Epithelial cell of proximal tubule (primary cell): ENCODE results near the gene PHLDB1. TPM values are rescaled to one million over a fixed set of nuclear protein-coding genes. Genes with fewer than 3 reads are reported as not detected.

ENCODE experiments used
- DNase-seq: peaks from one replicate; pipeline ENCODE4 v3.0.0-alpha.2; 2011; ENCODE audit warnings: low read depth
- H3K4me3 ChIP-seq: 2 replicates; pipeline ENCODE4 v1.5.1; 2011; ENCODE audit warnings: low read depth, mild to moderate bottlenecking, low read length
- total RNA-seq: library from RNA; depleted of rRNA; stranded (reverse); fragments of >200 nt; gene quantifications from 2 replicates; pipeline ENCODE4 v1.2.3, GENCODE V29; 2015
- TF ChIP-seq, protein P1 (sequence below): conservative IDR thresholded peaks from 2 replicates; pipeline ENCODE4 v1.5.1; 2012; ENCODE audit warnings: low read depth, mild to moderate bottlenecking, low read length

Gene PHLDB1
- total RNA-seq, 1 donor from 2014 or later, result 49.8 TPM

DNA sequence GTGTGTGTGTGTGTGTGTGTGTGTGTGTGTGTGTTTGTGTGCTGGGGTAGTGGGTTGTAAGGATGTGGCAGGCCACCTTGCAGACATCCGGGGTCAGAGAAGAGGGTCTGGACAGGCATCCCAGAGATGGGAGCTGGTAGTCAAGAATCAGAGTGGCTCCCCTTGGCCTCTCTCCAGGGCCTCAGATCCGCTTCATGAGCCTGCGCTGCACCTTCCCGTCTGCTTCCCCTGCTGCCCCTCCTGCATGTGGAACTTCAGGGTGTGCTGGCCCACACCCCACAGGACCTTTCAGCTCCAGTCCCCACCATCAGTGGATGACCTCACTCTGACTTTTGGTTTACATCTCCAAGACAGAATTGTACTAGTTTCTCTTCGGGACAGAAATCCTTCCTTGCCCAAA lies 40.9 kb downstream of the PHLDB1 start:
- TF ChIP-seq, protein P1, sequence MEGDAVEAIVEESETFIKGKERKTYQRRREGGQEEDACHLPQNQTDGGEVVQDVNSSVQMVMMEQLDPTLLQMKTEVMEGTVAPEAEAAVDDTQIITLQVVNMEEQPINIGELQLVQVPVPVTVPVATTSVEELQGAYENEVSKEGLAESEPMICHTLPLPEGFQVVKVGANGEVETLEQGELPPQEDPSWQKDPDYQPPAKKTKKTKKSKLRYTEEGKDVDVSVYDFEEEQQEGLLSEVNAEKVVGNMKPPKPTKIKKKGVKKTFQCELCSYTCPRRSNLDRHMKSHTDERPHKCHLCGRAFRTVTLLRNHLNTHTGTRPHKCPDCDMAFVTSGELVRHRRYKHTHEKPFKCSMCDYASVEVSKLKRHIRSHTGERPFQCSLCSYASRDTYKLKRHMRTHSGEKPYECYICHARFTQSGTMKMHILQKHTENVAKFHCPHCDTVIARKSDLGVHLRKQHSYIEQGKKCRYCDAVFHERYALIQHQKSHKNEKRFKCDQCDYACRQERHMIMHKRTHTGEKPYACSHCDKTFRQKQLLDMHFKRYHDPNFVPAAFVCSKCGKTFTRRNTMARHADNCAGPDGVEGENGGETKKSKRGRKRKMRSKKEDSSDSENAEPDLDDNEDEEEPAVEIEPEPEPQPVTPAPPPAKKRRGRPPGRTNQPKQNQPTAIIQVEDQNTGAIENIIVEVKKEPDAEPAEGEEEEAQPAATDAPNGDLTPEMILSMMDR, result no peak
- H3K4me3 ChIP-seq, result no peak overlapping the region
- no peak for DNase-seq

DNA sequence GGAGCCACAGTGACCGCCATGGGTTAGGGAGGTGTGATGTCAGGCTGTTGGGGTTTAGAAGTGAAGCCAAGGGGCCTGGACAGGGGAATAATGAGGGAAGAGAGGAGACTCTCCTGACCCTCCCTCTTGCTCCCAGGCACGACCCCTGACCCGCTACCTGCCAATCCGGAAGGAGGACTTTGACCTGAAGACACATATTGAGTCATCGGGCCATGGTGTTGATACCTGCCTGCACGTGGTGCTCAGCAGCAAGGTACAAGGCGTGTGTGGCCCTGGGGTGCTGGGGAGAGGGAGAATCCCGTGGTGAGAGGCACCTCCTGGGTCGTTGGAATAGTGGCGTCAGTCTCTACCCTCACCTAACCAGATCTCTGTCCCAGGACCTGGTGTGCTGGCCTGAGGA lies 42.5 kb downstream of the PHLDB1 start:
- TF ChIP-seq, protein P1, result no peak

DNA sequence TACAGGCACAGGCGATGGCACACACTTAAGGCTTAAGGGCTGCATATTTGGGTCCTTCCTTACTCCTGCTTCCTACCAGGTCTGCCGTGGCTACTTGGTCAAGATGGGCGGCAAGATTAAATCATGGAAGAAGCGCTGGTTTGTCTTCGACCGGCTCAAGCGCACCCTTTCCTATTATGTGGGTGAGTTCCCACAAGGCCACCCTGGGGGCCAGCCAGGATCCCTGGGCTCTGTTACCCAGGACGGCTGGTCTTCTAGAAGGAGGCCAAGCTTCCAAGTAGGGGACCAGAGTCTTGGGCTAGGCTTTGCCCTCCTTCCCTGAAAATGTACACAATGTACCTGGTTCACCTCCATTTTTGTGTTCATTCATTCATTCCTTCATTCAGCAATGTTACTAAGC lies 43.0 kb downstream of the PHLDB1 start:
- H3K4me3 ChIP-seq, result no peak overlapping the region
- DNase-seq, result no peak
- TF ChIP-seq, protein P1, result no peak

More for the DNA sequence above, 42.5 kb downstream of the PHLDB1 start:
- DNase-seq, result no peak
- H3K4me3 ChIP-seq, result no peak overlapping the region

DNA sequence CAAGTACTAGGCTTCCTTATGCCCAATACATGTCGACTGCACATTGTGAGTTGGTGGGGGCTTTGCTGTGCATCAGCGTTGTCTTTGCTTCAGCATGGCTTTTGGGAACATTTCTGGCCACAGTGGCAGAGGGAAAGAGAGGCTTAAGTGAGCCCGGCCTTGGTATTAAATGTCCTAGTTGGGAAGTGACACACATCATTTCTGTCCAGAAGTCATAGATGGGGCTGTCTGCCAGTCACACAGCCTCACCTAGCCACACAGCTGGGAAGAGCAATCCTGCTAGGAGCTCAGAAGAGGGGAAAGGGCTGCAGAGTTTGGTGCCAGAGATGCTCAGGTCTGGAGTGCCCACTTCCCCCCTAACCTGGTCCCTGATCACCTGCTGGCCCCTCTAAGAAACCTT lies 44.4 kb downstream of the PHLDB1 start:
- H3K4me3 ChIP-seq, result no peak overlapping the region
- no peak for DNase-seq
- TF ChIP-seq, protein P1, result no peak

DNA sequence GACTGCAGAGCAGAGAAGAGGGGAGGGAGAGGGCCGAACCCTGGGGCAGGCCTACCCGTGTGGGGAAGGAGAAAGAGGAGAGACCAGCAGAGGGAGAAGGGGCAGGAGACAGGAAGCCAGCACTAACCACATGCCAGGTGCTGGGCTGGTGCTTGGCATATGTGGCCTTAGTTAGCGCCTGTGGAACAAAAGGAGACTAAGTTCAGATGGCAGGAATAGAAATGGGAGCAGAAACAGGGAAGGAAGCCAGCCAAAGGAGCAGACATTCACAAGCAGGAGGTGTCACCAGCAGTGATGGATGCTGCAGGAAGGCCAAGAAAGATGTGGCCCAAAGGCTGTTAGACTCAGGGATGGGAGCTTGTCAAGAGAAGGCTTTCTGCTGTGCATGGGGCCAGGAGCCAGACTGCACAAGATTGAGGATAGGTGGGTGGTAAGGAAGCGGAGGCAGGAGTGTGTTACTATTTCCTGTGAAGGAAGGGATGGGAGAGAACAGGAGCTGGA lies 45.3 kb downstream of the PHLDB1 start:
- H3K4me3 ChIP-seq, result no peak overlapping the region
- no peak for DNase-seq
- TF ChIP-seq, protein P1, result no peak

DNA sequence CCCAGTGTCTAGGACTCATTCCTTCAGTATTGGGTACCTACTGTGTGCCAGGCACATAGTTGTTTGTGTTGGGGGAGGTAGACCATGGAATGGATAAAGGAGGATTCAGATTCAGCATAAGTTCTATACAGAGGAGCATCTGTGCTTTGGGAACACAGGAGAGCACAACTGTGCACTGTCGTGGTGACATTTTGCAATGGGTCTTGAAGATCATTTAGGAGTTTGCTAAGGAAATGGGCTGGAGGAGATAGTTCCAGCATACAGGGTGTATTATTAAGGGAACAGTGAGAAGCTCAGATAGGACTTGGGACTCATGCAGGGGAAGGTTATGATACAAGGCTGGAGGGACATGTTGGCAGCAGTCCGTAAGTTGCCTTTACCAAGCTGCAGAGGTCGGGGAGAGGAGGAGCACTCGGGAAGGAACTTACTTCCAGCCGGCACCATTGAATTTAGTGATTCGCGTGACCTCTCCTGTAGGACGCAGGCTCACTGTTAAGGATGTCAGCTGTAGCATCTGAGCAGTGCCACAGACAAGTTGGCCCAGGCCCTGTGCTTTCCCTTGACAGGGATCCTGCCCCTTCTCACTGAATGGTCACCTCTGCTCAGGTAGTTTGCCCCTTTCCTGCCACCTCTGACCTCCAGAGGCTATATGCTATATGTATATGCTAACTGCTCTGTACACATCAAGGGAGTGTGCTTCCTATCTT lies 46.4 kb downstream of the PHLDB1 start:
- no peak for DNase-seq
- TF ChIP-seq, protein P1, result no peak
- H3K4me3 ChIP-seq, result no peak overlapping the region
